HepG2 (cell line): Measurements from ENCODE around the gene VPS52. TPM values are rescaled to one million over a fixed set of nuclear protein-coding genes. Genes with fewer than 3 reads are reported as not detected.

Source experiments
- AKNA ChIP-seq: sonication (generic); formaldehyde crosslinking; IDR thresholded peaks from 2 replicates; pipeline ENCODE4 v1.4.0; 2020; ENCODE audit warnings: missing genetic modification reagents, borderline replicate concordance
- ATAD3A ChIP-seq: sonication (generic); formaldehyde crosslinking; IDR thresholded peaks from 2 replicates; pipeline ENCODE4 v1.4.0; 2020; ENCODE audit warnings: missing genetic modification reagents
- BATF2 ChIP-seq: sonication (generic); formaldehyde crosslinking; IDR thresholded peaks from 2 replicates; pipeline ENCODE4 v1.8.0; 2022; ENCODE audit warnings: mild to moderate bottlenecking, missing genetic modification reagents, moderate library complexity
- HNRNPK ChIP-seq: fragments of 200-400 bp; formaldehyde crosslinking; IDR thresholded peaks from 2 replicates; pipeline ENCODE4 v1.6.1; 2018; ENCODE audit warnings: low read length, low read depth, moderate library complexity, mild to moderate bottlenecking; ENCODE audit not compliant: poor library complexity, severe bottlenecking
- HOXA3 ChIP-seq: sonication (generic); formaldehyde crosslinking; IDR thresholded peaks from 2 replicates; pipeline ENCODE4 v1.5.0; 2020; ENCODE audit warnings: missing genetic modification reagents
- IKZF5 ChIP-seq: IDR thresholded peaks from 2 replicates; pipeline ENCODE4 v1.6.1; 2018; ENCODE audit warnings: missing genetic modification reagents, mild to moderate bottlenecking, missing compliant biosample characterization
- RFX1 ChIP-seq: fragments of 450-650 bp; IDR thresholded peaks from 2 replicates; pipeline ENCODE4 v1.6.1; 2017
- RFX3 ChIP-seq: IDR thresholded peaks from 2 replicates; pipeline ENCODE4 v1.6.1; 2016; ENCODE audit warnings: missing biosample characterization, missing genetic modification reagents
- TARDBP ChIP-seq: sonication (generic); formaldehyde crosslinking; IDR thresholded peaks from 2 replicates; pipeline ENCODE4 v1.8.0; 2022; ENCODE audit warnings: mild to moderate bottlenecking, missing genetic modification reagents
- THYN1 ChIP-seq: sonication (generic); formaldehyde crosslinking; IDR thresholded peaks from 2 replicates; pipeline ENCODE4 v1.8.1; 2023; ENCODE audit warnings: low read depth, mild to moderate bottlenecking, moderate library complexity, missing genetic modification reagents, borderline replicate concordance
- USF2 ChIP-seq, 2 experiments: sonication (generic) in 1 of 2; formaldehyde crosslinking in 1 of 2; IDR thresholded peaks; 2 replicates each; pipeline versions ENCODE4 v1.5.1 to v1.6.1; 2011 to 2020; ENCODE audit warnings: borderline replicate concordance in 1 of 2, low read depth in 1 of 2, low read length in 1 of 2, mild to moderate bottlenecking in 1 of 2, missing genetic modification reagents in 1 of 2, moderate library complexity in 1 of 2
- XBP1 ChIP-seq: sonication (generic); formaldehyde crosslinking; IDR thresholded peaks from 2 replicates; pipeline ENCODE4 v1.5.0; 2020; ENCODE audit warnings: missing genetic modification reagents
- ZNF574 ChIP-seq: sonication (generic); formaldehyde crosslinking; IDR thresholded peaks from 2 replicates; pipeline ENCODE4 v1.4.0; 2020; ENCODE audit warnings: missing genetic modification reagents
- ZNF713 ChIP-seq: sonication (generic); formaldehyde crosslinking; IDR thresholded peaks from 2 replicates; pipeline ENCODE4 v1.4.0; 2020; ENCODE audit warnings: mild to moderate bottlenecking, missing genetic modification reagents
- ZNF776 ChIP-seq: sonication (generic); formaldehyde crosslinking; IDR thresholded peaks from 2 replicates; pipeline ENCODE4 v1.4.0; 2020; ENCODE audit warnings: mild to moderate bottlenecking, missing genetic modification reagents
- polyA plus RNA-seq, 8 experiments: library from polyadenylated mRNA; depleted of rRNA in 3 of 8; stranded (reverse) in 7 of 8; unstranded in 1 of 8; fragments of >200 nt; fragmentation: Illumina TruSeq in 4 of 8; extraction: Trizol in 4 of 8; gene quantifications; 2 replicates each; pipeline versions ENCODE4 v1.2.1 to v1.2.3, GENCODE V29; 2011 to 2016; ENCODE audit warnings: low read depth in 4 of 8, missing spikeins in 1 of 8, mixed read lengths in 1 of 8; ENCODE audit not compliant: insufficient read depth in 1 of 8
- total RNA-seq, 5 experiments: library from RNA; depleted of rRNA; stranded (reverse); fragments of >200 nt; fragmentation: Illumina TruSeq; extraction: Trizol; gene quantifications; 2 replicates each; pipeline ENCODE4 v1.2.3, GENCODE V29; 2016; ENCODE audit warnings: low read depth in 1 of 5

Gene VPS52
- total and polyA plus RNA-seq, 2 of the 13 experiments (the other 11 are each of a cell fraction or from before 2014, with no cell fraction given), result 48.9 to 85.5 TPM

- TF ChIP-seq BATF2 (CRISPR knock-in tag) (peak; percentile 97), ZNF776 (peak; percentile 94), USF2 (IDR thresholded peaks at IDR 0.05; ENCODE audit: low read depth, low read length) (no peak), USF2 (CRISPR knock-in tag; IDR thresholded peaks at IDR 0.05; ENCODE audit: borderline replicate concordance) (no peak), ZNF574 (peak; percentile 89), RFX3 (CRISPR knock-in tag) (peak; percentile 43; the same call in 1 of the 2 replicates), HOXA3 (CRISPR knock-in tag) (peak; percentile 99), RFX1 (no peak), XBP1 (CRISPR knock-in tag) (no peak), AKNA (CRISPR knock-in tag) (no peak), TARDBP (CRISPR knock-in tag) (no peak), HNRNPK (peak; percentile 51), ATAD3A (CRISPR knock-in tag) (no peak), IKZF5 (CRISPR knock-in tag) (peak; percentile 79; the same call in 1 of the 2 replicates), ZNF713 (CRISPR knock-in tag) (0 out of 2 replicates have a peak, but pooled peaks have one; percentile 28), THYN1 (CRISPR knock-in tag) (no peak)
Measured at GRCh38 chr6:33208091-33208967, 63.3 kb downstream of the VPS52 start, which contains the start of gene RING1 (continued).
